SU-DHL-6 (cell line): ENCODE measurements around the gene EML3.

Experiments used
- H2AFZ ChIP-seq: fragments of 200-600 bp; sonication (generic); 2 replicates; pipeline ENCODE4 v1.6.1; 2014; ENCODE audit warnings: low read depth, mild to moderate bottlenecking, moderate library complexity, mixed read lengths, antibody characterized with exemption, low read length; ENCODE audit not compliant: severe bottlenecking
- H3F3A ChIP-seq: fragments of 200-600 bp; shearing (Covaris generic); 2 replicates; pipeline ENCODE4 v1.6.0; 2016; ENCODE audit warnings: antibody characterized with exemption, mild to moderate bottlenecking; ENCODE audit not compliant: insufficient read depth
- H3K27ac ChIP-seq: fragments of 200-600 bp; sonication (generic); 2 replicates; pipeline ENCODE4 v1.5.1; 2016; ENCODE audit warnings: low read depth, mild to moderate bottlenecking, low read length, moderate library complexity, mixed read lengths
- H3K27me3 ChIP-seq: fragments of 200-600 bp; sonication (generic), shearing (Covaris generic); 2 replicates; pipeline ENCODE4 v1.6.0; 2014; ENCODE audit warnings: mild to moderate bottlenecking, low read length
- H3K36me3 ChIP-seq: fragments of 200-600 bp; sonication (generic); 2 replicates; pipeline ENCODE4 v1.6.1; 2014; ENCODE audit warnings: mild to moderate bottlenecking, low read length, mixed read lengths
- H3K4me2 ChIP-seq: fragments of 300-600, 200-600 bp; shearing (Covaris generic), sonication (generic); 2 replicates; pipeline ENCODE4 v1.6.0; 2014; ENCODE audit warnings: low read length, low read depth, mild to moderate bottlenecking; ENCODE audit not compliant: poor library complexity, severe bottlenecking
- H3K4me3 ChIP-seq: fragments of 200-600 bp; sonication (generic); 2 replicates; pipeline ENCODE4 v1.5.1; 2014; ENCODE audit warnings: antibody characterized with exemption, low read length, mild to moderate bottlenecking, mixed read lengths; ENCODE audit not compliant: insufficient read depth, poor library complexity, severe bottlenecking
- H3K79me2 ChIP-seq: fragments of 200-600 bp; sonication (generic); 2 replicates; pipeline ENCODE4 v1.6.1; 2014; ENCODE audit warnings: mild to moderate bottlenecking, low read length, moderate library complexity; ENCODE audit not compliant: insufficient read depth
- H3K9ac ChIP-seq: fragments of 200-600 bp; sonication (generic); 2 replicates; pipeline ENCODE4 v1.7.0; 2014; ENCODE audit warnings: mild to moderate bottlenecking, low read length
- H3K9me2 ChIP-seq: fragments of 200-600 bp; sonication (generic); replicated peaks from 2 replicates; pipeline ENCODE4 v1.6.1; 2014; ENCODE audit warnings: low read length; ENCODE audit not compliant: insufficient read depth
- H3K9me3 ChIP-seq: fragments of 200-600 bp; sonication (generic); 2 replicates; pipeline ENCODE4 v1.6.1; 2014; ENCODE audit warnings: low read length, mixed read lengths; ENCODE audit not compliant: insufficient read depth
- H4K20me1 ChIP-seq: fragments of 200-600 bp; sonication (generic); 2 replicates; pipeline ENCODE4 v1.6.1; 2014; ENCODE audit warnings: low read depth, mild to moderate bottlenecking, antibody characterized with exemption, low read length, moderate library complexity, mixed read lengths
- EZH2phosphoT487 ChIP-seq: fragments of 200-600 bp; sonication (generic), shearing (Covaris generic); conservative IDR thresholded peaks from 2 replicates; pipeline ENCODE4 v1.6.1; 2018; ENCODE audit warnings: mild to moderate bottlenecking, antibody characterized with exemption, low read length, moderate library complexity, mixed read lengths
- TF ChIP-seq, protein P1 (sequence below): fragments of 200-600 bp; sonication (generic); IDR thresholded peaks from one replicate; pipeline ENCODE4 v1.5.1; 2017; ENCODE audit warnings: antibody characterized with exemption, mild to moderate bottlenecking, low read length, moderate library complexity; ENCODE audit not compliant: insufficient read depth, poor library complexity, severe bottlenecking

EML3 gene

DNA sequence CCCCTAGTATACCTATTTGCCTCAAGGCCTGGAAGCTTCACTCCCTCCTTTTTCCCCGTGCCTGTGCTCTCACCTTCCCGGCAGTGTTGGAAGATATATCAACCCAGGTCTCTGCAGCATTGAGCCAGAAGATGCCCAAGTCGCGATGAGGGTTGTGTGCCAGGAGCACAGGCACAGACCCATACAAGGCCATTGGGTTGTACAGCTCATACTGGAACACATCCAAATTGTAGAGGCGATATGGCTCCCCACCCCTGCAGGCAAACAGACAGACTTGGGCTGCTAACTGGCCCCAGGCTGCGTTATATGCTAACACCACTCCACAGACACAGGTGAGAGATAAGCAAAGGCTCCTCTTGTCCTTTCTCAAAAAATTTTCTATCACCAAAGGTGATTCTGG lies 19.9 kb upstream of the EML3 start:
- H3K9me3 ChIP-seq: no peaks in the 10 kb centered on the region
- no peaks in the 10 kb centered on the region for H3K27me3 ChIP-seq
- no peaks in the 10 kb centered on the region for H4K20me1 ChIP-seq
- no peaks in the 10 kb centered on the region for H3K79me2 ChIP-seq
- no peak overlapping the region for H3K4me3 ChIP-seq
- H3K9ac ChIP-seq: no peak overlapping the region
- no peaks in the 10 kb centered on the region for H3F3A ChIP-seq
- H3K4me2 ChIP-seq: no peak overlapping the region
- no peak overlapping the region for H3K27ac ChIP-seq
- no peaks in the 10 kb centered on the region for H3K9me2 ChIP-seq
- no peak overlapping the region for H2AFZ ChIP-seq
- H3K36me3 ChIP-seq: peaks cover 27% of the 10 kb centered on the region
- no peak for TF ChIP-seq EZH2phosphoT487
- TF ChIP-seq, protein P1, sequence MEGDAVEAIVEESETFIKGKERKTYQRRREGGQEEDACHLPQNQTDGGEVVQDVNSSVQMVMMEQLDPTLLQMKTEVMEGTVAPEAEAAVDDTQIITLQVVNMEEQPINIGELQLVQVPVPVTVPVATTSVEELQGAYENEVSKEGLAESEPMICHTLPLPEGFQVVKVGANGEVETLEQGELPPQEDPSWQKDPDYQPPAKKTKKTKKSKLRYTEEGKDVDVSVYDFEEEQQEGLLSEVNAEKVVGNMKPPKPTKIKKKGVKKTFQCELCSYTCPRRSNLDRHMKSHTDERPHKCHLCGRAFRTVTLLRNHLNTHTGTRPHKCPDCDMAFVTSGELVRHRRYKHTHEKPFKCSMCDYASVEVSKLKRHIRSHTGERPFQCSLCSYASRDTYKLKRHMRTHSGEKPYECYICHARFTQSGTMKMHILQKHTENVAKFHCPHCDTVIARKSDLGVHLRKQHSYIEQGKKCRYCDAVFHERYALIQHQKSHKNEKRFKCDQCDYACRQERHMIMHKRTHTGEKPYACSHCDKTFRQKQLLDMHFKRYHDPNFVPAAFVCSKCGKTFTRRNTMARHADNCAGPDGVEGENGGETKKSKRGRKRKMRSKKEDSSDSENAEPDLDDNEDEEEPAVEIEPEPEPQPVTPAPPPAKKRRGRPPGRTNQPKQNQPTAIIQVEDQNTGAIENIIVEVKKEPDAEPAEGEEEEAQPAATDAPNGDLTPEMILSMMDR: no peak

DNA sequence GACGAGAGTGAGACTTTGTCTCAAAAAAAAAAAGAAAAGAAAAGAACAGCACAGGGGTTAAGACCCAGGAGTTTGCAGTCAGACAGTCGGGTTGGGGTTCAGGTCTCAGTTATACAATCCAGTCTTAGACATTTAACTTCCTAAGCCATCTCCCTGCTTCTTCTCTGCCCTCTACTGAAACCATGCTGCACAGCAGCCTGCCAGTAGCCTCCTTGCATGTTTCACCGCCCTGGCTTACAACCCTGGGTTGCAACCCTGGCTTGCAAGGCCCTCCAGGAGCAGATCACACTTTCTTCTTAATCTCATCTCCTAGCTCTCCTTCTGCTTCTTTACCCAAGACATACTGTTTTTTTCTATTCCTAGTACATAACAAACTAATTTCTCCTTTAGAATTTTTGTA lies 15.1 kb upstream of the EML3 start:
- Histone ChIP-seq H3K79me2 (no peaks in the 10 kb centered on the region), H3K4me2 (no peak overlapping the region), H3K27me3 (no peaks in the 10 kb centered on the region), H3K9ac (no peak overlapping the region), H4K20me1 (no peaks in the 10 kb centered on the region), H3K36me3 (peaks cover 18% of the 10 kb centered on the region), H3K4me3 (no peak overlapping the region), H2AFZ (no peak overlapping the region), H3K9me2 (no peaks in the 10 kb centered on the region), H3K9me3 (no peaks in the 10 kb centered on the region), H3F3A (peaks cover 11% of the 10 kb centered on the region), H3K27ac (no peak overlapping the region)
- no peak for TF ChIP-seq EZH2phosphoT487
- TF ChIP-seq, protein P1: no peak

DNA sequence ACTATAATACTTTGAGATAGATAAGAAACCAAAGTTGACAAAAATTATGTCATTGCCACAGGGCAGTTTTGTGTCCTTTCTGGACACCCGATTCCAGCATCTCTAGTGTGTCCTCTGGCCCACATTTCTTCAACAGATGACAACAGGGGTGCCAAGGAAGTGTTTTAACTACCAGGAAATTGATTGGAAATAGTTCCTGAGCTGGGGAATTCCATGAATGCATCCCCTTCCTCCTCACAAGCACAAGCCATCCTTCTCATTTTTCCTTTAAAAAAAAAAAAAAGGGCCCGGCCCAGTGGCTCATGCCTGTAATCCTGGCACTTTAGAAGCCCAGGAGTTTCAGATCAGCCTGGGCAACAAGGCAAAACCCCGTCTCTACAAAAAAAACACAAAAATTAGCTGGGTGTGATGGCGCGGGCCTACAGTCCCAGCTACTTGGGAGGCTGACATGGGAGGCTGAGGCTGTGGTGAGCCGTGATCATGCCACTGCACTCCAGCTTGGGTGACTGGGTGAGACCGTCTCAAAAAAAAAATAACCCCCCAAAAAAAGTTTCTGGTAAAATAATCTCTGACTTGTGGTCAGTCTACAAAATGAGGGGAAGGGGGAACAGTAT lies 10.0 kb upstream of the EML3 start:
- Histone ChIP-seq H3K4me2 (peak overlapping the region; percentile 97), H3K79me2 (peaks cover 18% of the 10 kb centered on the region), H4K20me1 (no peaks in the 10 kb centered on the region), H3K4me3 (no peak overlapping the region), H3K27ac (peak overlapping the region; percentile 89), H3F3A (peaks cover 29% of the 10 kb centered on the region), H3K9me3 (no peaks in the 10 kb centered on the region), H2AFZ (peak overlapping the region; percentile 15), H3K27me3 (no peaks in the 10 kb centered on the region), H3K9me2 (no peaks in the 10 kb centered on the region), H3K9ac (peak overlapping the region; percentile 96), H3K36me3 (no peaks in the 10 kb centered on the region)
- no peak for TF ChIP-seq EZH2phosphoT487
